ENCODE results near the gene TINAG. TPM values are rescaled to one million over a fixed set of nuclear protein-coding genes. Genes with fewer than 3 reads are reported as not detected.

TINAG gene, protein sequence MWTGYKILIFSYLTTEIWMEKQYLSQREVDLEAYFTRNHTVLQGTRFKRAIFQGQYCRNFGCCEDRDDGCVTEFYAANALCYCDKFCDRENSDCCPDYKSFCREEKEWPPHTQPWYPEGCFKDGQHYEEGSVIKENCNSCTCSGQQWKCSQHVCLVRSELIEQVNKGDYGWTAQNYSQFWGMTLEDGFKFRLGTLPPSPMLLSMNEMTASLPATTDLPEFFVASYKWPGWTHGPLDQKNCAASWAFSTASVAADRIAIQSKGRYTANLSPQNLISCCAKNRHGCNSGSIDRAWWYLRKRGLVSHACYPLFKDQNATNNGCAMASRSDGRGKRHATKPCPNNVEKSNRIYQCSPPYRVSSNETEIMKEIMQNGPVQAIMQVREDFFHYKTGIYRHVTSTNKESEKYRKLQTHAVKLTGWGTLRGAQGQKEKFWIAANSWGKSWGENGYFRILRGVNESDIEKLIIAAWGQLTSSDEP
- total RNA-seq: not detected

DNA sequence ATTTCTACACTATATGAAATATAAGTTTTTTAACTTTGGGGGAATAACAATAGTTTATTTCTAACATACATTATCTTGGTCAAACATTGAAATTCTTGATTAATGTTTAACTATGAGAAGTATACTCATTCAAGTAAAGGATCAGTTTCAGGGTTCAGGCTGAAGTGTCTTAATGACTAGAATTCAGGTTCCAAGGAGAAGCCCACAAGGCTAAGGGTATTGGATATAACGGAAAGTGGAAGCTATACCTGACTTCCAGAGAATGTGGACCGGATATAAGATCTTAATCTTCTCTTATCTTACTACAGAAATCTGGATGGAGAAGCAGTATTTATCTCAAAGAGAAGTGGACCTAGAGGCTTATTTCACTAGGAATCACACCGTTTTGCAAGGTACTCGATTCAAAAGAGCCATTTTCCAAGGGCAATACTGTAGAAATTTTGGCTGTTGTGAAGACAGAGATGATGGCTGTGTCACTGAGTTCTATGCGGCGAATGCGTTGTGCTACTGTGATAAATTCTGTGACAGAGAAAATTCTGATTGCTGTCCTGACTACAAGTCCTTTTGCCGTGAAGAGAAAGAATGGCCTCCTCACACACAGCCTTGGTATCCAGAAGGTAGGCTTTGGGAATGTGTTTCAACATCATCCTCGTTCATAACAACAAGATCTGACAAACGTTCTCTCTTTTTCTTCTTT, at the start of gene TINAG:
TSS of gene TINAG (plus strand) at position 153 of the 697 bp plus-strand sequence. CDS start at position 263, 110 bp downstream.
- no peak within 1 kb of the TSS for H3K27ac Mint-ChIP-seq
- no peak within 1 kb of the TSS for H3K4me3 Mint-ChIP-seq
- POLR2A ChIA-PET: no interaction called here
- H3K4me1 Mint-ChIP-seq: no peaks in the 10 kb centered on the region
- H3K27me3 Mint-ChIP-seq: no peaks in the 10 kb centered on the region
- H3K9me3 Mint-ChIP-seq: no peaks in the 10 kb centered on the region
- H3K36me3 Mint-ChIP-seq (ENCODE audit: low read depth): no peaks in the 10 kb centered on the region
- CTCF ChIA-PET: no interaction called here
- no peak for DNase-seq

- Mint-ChIP-seq H3K4me3 (no peak overlapping the region), H3K36me3 (ENCODE audit: low read depth) (no peaks in the 10 kb centered on the region), H3K9me3 (no peaks in the 10 kb centered on the region), H3K27me3 (no peaks in the 10 kb centered on the region), H3K27ac (no peak overlapping the region), H3K4me1 (no peaks in the 10 kb centered on the region)
- no peak for DNase-seq
- CTCF ChIA-PET: no interaction called here
- POLR2A ChIA-PET: no interaction called here
Measured at GRCh38 chr6:54260025-54260424, 48.2 kb upstream of the TINAG start.

DNA sequence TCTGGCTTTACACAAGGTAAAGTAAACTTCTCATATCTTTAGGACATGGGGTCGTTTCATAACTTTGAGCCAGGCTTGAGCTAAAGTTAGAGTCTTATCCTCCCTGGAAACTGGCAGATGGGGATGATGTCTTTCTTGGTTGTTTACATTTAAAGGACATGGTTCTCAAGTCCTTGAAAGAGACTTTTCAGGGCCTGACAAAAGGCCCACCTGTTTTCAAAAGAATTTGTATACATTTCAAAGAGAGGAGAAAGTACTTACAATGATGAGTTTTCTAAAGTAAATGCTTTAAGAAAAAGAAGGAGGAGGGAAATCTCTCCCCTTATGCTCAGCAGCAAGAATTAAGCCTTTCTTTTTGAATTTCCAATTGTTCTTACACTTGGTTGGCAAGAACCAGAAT, 45.7 kb upstream of the TINAG start:
- no peaks in the 10 kb centered on the region for H3K27me3 Mint-ChIP-seq
- POLR2A ChIA-PET: no interaction called here
- no peaks in the 10 kb centered on the region for H3K9me3 Mint-ChIP-seq
- no peak overlapping the region for H3K4me3 Mint-ChIP-seq
- no peaks in the 10 kb centered on the region for H3K4me1 Mint-ChIP-seq
- H3K36me3 Mint-ChIP-seq (ENCODE audit: low read depth): no peaks in the 10 kb centered on the region
- no peak for DNase-seq
- CTCF ChIA-PET: no interaction called here
- no peak overlapping the region for H3K27ac Mint-ChIP-seq

DNA sequence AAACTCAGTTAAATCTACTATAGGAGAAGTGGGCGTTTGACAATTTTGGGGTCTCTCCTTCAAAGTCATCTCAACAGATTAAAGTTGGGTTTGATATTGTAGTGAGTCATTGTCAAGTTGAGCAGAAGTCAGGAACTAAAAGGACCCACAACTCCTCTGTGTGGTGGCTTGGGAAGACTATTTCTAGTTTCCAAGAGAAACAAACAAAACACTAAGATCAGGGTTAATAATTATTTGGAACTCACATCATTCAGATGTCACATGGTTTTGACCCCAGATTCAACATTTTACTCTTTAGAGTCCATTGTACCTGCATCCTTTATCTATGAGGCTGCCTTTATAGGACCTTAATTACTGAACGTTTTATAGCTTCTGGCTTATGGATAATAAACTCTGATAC, 45.3 kb upstream of the TINAG start:
- CTCF ChIA-PET: no interaction called here
- no peak for DNase-seq

DNA sequence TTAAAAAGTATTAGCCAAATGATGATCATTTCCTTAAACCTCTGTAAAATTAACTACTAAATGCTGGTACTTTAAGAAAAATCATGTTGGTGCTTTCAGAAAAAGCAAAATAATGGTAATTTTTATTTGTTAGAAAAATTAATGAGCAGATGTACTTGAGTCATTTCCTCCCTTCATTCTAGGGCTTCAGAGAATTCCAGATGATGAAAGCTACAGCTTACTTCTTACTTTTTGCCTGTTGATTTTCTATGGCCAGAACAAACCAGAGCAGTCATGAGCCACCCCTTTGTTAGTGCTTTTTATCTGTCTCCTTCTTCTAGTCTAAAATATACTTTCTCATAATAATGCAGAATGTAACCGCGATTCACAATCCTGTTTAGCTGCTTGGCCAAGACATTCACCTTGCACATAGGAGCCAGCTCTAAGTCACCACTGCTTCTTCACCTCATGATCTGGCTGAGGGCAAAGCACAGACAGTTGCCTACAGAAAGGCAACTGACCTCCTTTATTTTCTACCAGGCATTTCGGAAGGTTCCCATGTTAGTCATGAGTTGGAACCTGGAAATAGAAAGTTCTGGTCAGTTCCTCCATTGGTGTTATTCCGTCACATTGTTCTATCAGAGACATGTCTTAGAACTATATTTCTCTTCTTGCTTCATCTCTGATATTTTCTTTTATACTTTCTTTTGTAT, 43.5 kb upstream of the TINAG start:
- H3K4me3 Mint-ChIP-seq: no peak overlapping the region
- CTCF ChIA-PET: no interaction called here

More for the DNA sequence above, 45.3 kb upstream of the TINAG start:
- H3K36me3 Mint-ChIP-seq (ENCODE audit: low read depth): no peaks in the 10 kb centered on the region
- H3K27ac Mint-ChIP-seq: no peak overlapping the region
- H3K27me3 Mint-ChIP-seq: no peaks in the 10 kb centered on the region
- no peak overlapping the region for H3K4me3 Mint-ChIP-seq
- no peaks in the 10 kb centered on the region for H3K9me3 Mint-ChIP-seq
- POLR2A ChIA-PET: no interaction called here
- H3K4me1 Mint-ChIP-seq: no peaks in the 10 kb centered on the region

DNA sequence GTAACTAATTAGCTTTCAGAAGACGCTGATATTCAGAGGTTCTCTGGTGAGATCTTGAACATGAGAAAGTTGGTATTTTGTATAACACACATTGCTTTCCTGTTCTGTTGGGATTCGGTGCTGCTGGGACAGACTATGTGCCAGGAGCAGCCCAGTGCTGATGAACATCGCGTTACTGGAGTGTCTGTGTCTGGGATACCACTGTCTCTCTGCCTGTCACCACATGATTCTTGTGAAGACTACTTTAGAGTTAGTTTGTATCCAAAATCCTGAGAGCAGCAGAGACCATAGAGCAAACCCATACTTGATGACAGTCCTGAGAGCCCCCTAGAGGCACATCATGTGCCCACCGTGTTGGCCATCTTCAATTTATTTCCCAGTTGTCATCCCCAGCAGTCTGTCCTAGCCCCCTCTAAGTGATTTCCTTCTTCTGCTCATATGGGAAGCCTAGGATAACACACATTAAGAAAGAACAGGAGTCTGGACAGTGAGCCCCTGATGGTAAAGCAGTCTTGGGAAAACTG, 41.8 kb upstream of the TINAG start:
- ChIA-PET CTCF (no interaction called here), POLR2A (no interaction called here)
- Mint-ChIP-seq H3K27me3 (no peaks in the 10 kb centered on the region), H3K4me3 (no peak overlapping the region), H3K4me1 (no peaks in the 10 kb centered on the region), H3K27ac (no peak overlapping the region), H3K36me3 (ENCODE audit: low read depth) (no peaks in the 10 kb centered on the region), H3K9me3 (no peaks in the 10 kb centered on the region)
- no peak for DNase-seq

More for the DNA sequence above, 43.5 kb upstream of the TINAG start:
- H3K27me3 Mint-ChIP-seq: no peaks in the 10 kb centered on the region
- DNase-seq: no peak
- H3K9me3 Mint-ChIP-seq: no peaks in the 10 kb centered on the region
- no peak overlapping the region for H3K27ac Mint-ChIP-seq
- H3K36me3 Mint-ChIP-seq (ENCODE audit: low read depth): no peaks in the 10 kb centered on the region
- no peaks in the 10 kb centered on the region for H3K4me1 Mint-ChIP-seq
- POLR2A ChIA-PET: no interaction called here

DNA sequence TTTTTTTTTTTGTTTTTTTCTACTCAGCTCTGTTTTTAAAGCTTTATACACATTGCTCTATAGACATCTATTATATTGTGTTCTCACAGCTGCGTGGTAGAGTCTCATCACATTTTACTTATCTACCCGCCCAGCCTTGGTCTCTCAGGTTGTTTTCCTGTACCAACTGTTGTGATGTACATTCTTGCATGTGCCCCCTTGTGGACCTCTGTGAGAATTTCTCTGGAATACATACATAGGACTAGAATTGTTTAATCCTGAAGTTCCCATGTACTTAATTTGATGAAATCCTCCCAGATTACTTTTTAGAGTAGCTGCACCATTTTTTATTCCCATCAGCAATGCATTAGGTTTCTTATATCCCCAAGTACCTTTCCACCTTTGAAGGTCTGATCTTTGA, 40.4 kb upstream of the TINAG start:
- no peak for DNase-seq
- H3K9me3 Mint-ChIP-seq: no peaks in the 10 kb centered on the region
- ChIA-PET POLR2A (no interaction called here), CTCF (no interaction called here)
- H3K27ac Mint-ChIP-seq: no peak overlapping the region
- H3K36me3 Mint-ChIP-seq (ENCODE audit: low read depth): no peaks in the 10 kb centered on the region
- no peaks in the 10 kb centered on the region for H3K27me3 Mint-ChIP-seq
- H3K4me1 Mint-ChIP-seq: no peaks in the 10 kb centered on the region
- no peak overlapping the region for H3K4me3 Mint-ChIP-seq

DNA sequence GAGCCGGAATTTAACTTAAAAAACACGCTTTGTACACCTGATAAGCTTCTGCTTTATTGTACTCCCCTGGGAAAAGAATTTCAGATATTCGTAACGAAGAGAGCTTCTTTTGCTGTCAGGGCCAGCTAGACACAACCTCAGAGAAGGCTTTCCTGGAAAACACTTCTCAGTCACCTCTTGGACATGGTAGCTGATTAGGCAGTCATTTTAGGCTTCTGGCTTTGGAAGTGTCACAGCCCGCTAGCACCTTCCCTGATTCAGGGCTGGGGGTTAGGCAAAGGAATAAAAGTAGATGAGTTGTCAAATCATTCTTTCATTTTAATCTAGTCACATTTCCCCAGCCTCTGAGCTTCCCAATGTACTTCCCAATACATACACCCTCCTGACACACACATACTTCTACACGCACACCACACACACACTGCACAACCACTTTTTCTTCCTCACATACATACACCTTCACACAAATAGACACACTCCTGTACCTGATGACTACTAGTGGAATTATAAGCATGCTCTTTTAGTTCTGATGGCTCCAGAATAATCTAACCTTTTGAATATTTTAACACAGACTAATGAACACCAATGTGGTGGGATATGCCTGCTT, 34.9 kb upstream of the TINAG start:
- ChIA-PET POLR2A (no interaction called here), CTCF (no interaction called here)
- H3K4me1 Mint-ChIP-seq: no peaks in the 10 kb centered on the region
- H3K36me3 Mint-ChIP-seq (ENCODE audit: low read depth): no peaks in the 10 kb centered on the region
- no peak overlapping the region for H3K27ac Mint-ChIP-seq
- H3K27me3 Mint-ChIP-seq: no peaks in the 10 kb centered on the region
- DNase-seq: no peak
- H3K9me3 Mint-ChIP-seq: peaks cover 4% of the 10 kb centered on the region
- no peak overlapping the region for H3K4me3 Mint-ChIP-seq

- H3K27ac Mint-ChIP-seq: no peak overlapping the region
- no peak overlapping the region for H3K4me3 Mint-ChIP-seq
- CTCF ChIA-PET: no interaction called here
- H3K36me3 Mint-ChIP-seq (ENCODE audit: low read depth): no peaks in the 10 kb centered on the region
- POLR2A ChIA-PET: no interaction called here
- peaks cover 4% of the 10 kb centered on the region for H3K9me3 Mint-ChIP-seq
- no peaks in the 10 kb centered on the region for H3K4me1 Mint-ChIP-seq
- H3K27me3 Mint-ChIP-seq: no peaks in the 10 kb centered on the region
- DNase-seq: no peak
Measured at GRCh38 chr6:54274383-54274782, 33.9 kb upstream of the TINAG start.

DNA sequence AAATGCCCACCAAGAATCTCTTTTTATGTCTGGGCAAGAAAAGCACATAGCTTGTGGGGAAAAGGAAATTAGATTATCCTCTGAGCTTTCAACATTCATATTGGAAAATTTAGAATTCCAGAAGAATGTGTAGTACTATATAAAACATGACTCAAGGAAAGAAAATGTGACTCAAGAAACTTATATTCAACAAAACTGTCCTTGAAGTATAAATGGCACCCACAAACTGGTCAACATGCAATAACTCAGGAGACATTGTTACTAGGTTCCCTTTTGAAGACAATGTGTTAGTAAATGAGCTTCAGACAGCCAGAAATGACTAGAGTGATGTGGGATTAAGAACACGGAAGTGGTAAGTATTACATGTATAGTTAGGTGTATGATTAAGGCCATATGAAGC, 26.1 kb upstream of the TINAG start:
- no peak overlapping the region for H3K4me3 Mint-ChIP-seq
- DNase-seq: no peak
- no peak overlapping the region for H3K27ac Mint-ChIP-seq
- ChIA-PET POLR2A (no interaction called here), CTCF (no interaction called here)
- H3K4me1 Mint-ChIP-seq: no peaks in the 10 kb centered on the region
- no peaks in the 10 kb centered on the region for H3K27me3 Mint-ChIP-seq
- peaks cover 6% of the 10 kb centered on the region for H3K9me3 Mint-ChIP-seq
- no peaks in the 10 kb centered on the region for H3K36me3 Mint-ChIP-seq (ENCODE audit: low read depth)

- Mint-ChIP-seq H3K9me3 (peaks cover 2% of the 10 kb centered on the region), H3K27me3 (no peaks in the 10 kb centered on the region), H3K36me3 (ENCODE audit: low read depth) (no peaks in the 10 kb centered on the region), H3K4me1 (no peaks in the 10 kb centered on the region), H3K27ac (no peak overlapping the region), H3K4me3 (no peak overlapping the region)
- DNase-seq: no peak
- ChIA-PET POLR2A (no interaction called here), CTCF (no interaction called here)
Measured at GRCh38 chr6:54284161-54284860, 23.9 kb upstream of the TINAG start.

GRCh38 chr6:54285595-54285994, 22.6 kb upstream of the TINAG start:
- Mint-ChIP-seq H3K9me3 (no peaks in the 10 kb centered on the region), H3K4me3 (no peak overlapping the region), H3K4me1 (no peaks in the 10 kb centered on the region), H3K27me3 (no peaks in the 10 kb centered on the region), H3K27ac (no peak overlapping the region), H3K36me3 (ENCODE audit: low read depth) (no peaks in the 10 kb centered on the region)
- DNase-seq: no peak
- POLR2A ChIA-PET: no interaction called here
- CTCF ChIA-PET: no interaction called here
